ENCODE results near the gene RPS6KA5.

- TF ChIP-seq POLR2A (IDR thresholded peaks at IDR 0.05) = no peak
- no peak for TF ChIP-seq CTCF (IDR thresholded peaks at IDR 0.05)
Measured at GRCh38 chr14:91010153-91010533, 50.3 kb downstream of the RPS6KA5 start.

All from breast epithelium (tissue), 3 donors.